ENCODE data around the gene AIFM2.
"Not testable (repeated sequence)": the region's sequence is repeated elsewhere in the genome, so short reads cannot be mapped to it uniquely, and the experiment has no call there.

Gene AIFM2

DNA sequence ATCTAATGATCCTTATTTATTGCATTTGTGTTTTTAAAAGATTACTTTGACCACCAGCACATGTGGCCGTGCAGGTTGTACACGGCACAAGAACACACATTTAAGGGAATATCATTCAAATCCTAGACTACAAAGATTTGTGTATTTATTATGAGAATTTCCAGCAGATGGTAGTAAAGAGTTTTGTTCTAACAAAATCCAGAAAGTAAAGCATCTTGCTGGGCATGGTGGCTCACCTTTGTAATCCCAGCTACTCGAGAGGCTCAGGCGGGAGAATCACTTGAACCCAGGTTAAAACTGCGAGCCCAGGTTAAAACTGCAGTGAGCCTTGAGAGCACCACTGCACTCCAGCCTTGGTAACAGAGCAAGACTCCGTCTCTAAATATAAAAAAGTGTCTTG, 48.4 kb downstream of the AIFM2 start:
- TF ChIP-seq EZH2phosphoT487 (IDR thresholded peaks at IDR 0.05; ENCODE audit: low read depth) = no peak
- TF ChIP-seq, protein P1, sequence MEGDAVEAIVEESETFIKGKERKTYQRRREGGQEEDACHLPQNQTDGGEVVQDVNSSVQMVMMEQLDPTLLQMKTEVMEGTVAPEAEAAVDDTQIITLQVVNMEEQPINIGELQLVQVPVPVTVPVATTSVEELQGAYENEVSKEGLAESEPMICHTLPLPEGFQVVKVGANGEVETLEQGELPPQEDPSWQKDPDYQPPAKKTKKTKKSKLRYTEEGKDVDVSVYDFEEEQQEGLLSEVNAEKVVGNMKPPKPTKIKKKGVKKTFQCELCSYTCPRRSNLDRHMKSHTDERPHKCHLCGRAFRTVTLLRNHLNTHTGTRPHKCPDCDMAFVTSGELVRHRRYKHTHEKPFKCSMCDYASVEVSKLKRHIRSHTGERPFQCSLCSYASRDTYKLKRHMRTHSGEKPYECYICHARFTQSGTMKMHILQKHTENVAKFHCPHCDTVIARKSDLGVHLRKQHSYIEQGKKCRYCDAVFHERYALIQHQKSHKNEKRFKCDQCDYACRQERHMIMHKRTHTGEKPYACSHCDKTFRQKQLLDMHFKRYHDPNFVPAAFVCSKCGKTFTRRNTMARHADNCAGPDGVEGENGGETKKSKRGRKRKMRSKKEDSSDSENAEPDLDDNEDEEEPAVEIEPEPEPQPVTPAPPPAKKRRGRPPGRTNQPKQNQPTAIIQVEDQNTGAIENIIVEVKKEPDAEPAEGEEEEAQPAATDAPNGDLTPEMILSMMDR (IDR thresholded peaks at IDR 0.05; ENCODE audit: low read depth, low read length) = 0 out of 2 replicates have a peak, but pooled peaks have one; percentile 17
- Histone ChIP-seq H3K9me3 (ENCODE audit: insufficient read depth, low read length) (no peaks in the 10 kb centered on the region), H3K27ac (ENCODE audit: low read length) (no peak overlapping the region), H4K20me1 (ENCODE audit: insufficient read depth, low read length) (no peaks in the 10 kb centered on the region), H2AFZ (ENCODE audit: low read depth, low read length) (no peak overlapping the region), H3K27me3 (ENCODE audit: low read depth, low read length) (peaks cover 7% of the 10 kb centered on the region; the same call in 1 of the 2 replicates), H3K9ac (ENCODE audit: low read length) (no peak overlapping the region), H3K36me3 (replicated peaks; ENCODE audit: low read depth, low read length) (no peaks in the 10 kb centered on the region), H3K4me3 (ENCODE audit: low read length) (no peak overlapping the region), H3K4me2 (ENCODE audit: low read length) (no peak overlapping the region), H3K4me1 (ENCODE audit: low read length) (no peaks in the 10 kb centered on the region), H3K79me2 (ENCODE audit: low read length) (no peaks in the 10 kb centered on the region)

DNA sequence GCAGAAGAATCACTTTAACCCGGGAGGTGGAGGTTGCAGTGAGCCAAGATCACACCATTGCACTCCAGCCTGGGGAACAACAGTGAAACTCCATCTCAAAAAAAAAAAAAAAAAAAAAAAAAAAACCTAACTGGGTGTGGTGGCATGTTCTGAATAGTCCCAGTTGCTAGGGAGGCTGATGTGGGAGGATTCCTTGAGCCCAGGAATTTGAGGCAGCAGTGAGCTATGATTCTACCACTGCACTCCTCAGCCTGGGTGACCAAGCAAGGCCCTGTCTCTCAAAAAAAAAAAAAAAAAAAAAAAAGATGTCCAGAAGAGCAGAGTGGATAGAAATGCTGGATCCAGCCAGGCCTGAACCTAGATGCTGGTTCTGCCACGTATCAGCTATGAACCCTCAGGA, 51.8 kb downstream of the AIFM2 start:
- H3K79me2 ChIP-seq (ENCODE audit: low read length); H3K4me1 ChIP-seq (ENCODE audit: low read length); H3K9me3 ChIP-seq (ENCODE audit: insufficient read depth, low read length); H3K36me3 ChIP-seq (replicated peaks; ENCODE audit: low read depth, low read length); H3K27me3 ChIP-seq (ENCODE audit: low read depth, low read length); H3K4me2 ChIP-seq (ENCODE audit: low read length); H2AFZ ChIP-seq (ENCODE audit: low read depth, low read length); H3K27ac ChIP-seq (ENCODE audit: low read length); H4K20me1 ChIP-seq (ENCODE audit: insufficient read depth, low read length); H3K4me3 ChIP-seq (ENCODE audit: low read length); H3K9ac ChIP-seq (ENCODE audit: low read length): not testable (repeated sequence)

DNA sequence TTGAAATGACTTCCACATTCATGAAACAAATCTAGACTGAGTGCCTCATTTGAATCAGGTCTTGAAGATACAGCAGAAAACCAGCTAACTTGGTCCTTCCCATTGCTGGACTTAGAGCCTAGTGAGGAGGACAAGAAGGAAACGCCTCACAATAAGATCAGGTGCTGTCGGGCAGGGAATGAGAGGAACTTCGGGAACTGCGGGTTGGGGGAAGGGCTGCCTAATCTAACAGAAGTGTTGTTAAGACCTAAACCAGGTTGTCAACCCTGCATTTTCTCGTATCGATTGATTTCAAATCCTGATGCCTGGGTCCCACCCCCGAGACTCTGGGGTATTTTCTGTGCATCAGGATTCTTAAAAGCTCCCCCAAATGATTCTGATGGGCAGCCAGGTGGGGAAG, 53.7 kb downstream of the AIFM2 start:
- H3K27me3 ChIP-seq (ENCODE audit: low read depth, low read length) = peaks cover 5% of the 10 kb centered on the region; the same call in 1 of the 2 replicates
- no peaks in the 10 kb centered on the region for H3K9me3 ChIP-seq (ENCODE audit: insufficient read depth, low read length)
- no peaks in the 10 kb centered on the region for H3K4me1 ChIP-seq (ENCODE audit: low read length)
- H3K4me2 ChIP-seq (ENCODE audit: low read length) = no peak overlapping the region
- H3K4me3 ChIP-seq (ENCODE audit: low read length) = no peak overlapping the region
- H3K9ac ChIP-seq (ENCODE audit: low read length) = no peak overlapping the region
- H3K27ac ChIP-seq (ENCODE audit: low read length) = no peak overlapping the region
- TF ChIP-seq, protein P1 (IDR thresholded peaks at IDR 0.05; ENCODE audit: low read depth, low read length) = no peak
- no peak for TF ChIP-seq EZH2phosphoT487 (IDR thresholded peaks at IDR 0.05; ENCODE audit: low read depth)
- no peaks in the 10 kb centered on the region for H3K36me3 ChIP-seq (replicated peaks; ENCODE audit: low read depth, low read length)
- no peaks in the 10 kb centered on the region for H3K79me2 ChIP-seq (ENCODE audit: low read length)
- no peak overlapping the region for H2AFZ ChIP-seq (ENCODE audit: low read depth, low read length)
- no peaks in the 10 kb centered on the region for H4K20me1 ChIP-seq (ENCODE audit: insufficient read depth, low read length)

DNA sequence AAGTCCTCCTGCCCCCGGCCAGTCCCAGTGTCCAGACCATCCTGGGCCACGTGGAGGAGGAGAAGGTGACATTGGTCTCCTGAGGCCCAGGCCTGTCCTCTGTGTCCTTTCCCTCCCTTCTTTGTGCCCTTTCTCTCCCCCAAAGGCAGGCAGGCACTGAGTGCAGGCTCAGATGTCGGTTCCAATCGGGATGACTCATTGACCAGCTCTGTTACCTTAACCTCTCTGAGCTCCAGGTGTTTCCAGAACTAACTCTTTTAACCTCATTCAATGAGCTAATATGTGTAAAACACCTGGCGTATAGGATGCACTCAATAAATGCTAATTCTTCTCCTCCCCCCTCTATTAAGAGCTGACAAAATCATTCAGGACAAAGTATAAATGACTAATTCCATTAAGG, 54.3 kb downstream of the AIFM2 start:
- no peaks in the 10 kb centered on the region for H3K27me3 ChIP-seq (ENCODE audit: low read depth, low read length)
- no peak for TF ChIP-seq EZH2phosphoT487 (IDR thresholded peaks at IDR 0.05; ENCODE audit: low read depth)
- TF ChIP-seq, protein P1 (IDR thresholded peaks at IDR 0.05; ENCODE audit: low read depth, low read length) = no peak
- H3K36me3 ChIP-seq (replicated peaks; ENCODE audit: low read depth, low read length) = no peaks in the 10 kb centered on the region
- no peak overlapping the region for H3K4me3 ChIP-seq (ENCODE audit: low read length)
- H3K9me3 ChIP-seq (ENCODE audit: insufficient read depth, low read length) = no peaks in the 10 kb centered on the region
- no peaks in the 10 kb centered on the region for H3K4me1 ChIP-seq (ENCODE audit: low read length)
- H3K27ac ChIP-seq (ENCODE audit: low read length) = no peak overlapping the region
- H4K20me1 ChIP-seq (ENCODE audit: insufficient read depth, low read length) = no peaks in the 10 kb centered on the region
- H3K4me2 ChIP-seq (ENCODE audit: low read length) = no peak overlapping the region
- no peak overlapping the region for H2AFZ ChIP-seq (ENCODE audit: low read depth, low read length)
- no peak overlapping the region for H3K9ac ChIP-seq (ENCODE audit: low read length)
- no peaks in the 10 kb centered on the region for H3K79me2 ChIP-seq (ENCODE audit: low read length)

DNA sequence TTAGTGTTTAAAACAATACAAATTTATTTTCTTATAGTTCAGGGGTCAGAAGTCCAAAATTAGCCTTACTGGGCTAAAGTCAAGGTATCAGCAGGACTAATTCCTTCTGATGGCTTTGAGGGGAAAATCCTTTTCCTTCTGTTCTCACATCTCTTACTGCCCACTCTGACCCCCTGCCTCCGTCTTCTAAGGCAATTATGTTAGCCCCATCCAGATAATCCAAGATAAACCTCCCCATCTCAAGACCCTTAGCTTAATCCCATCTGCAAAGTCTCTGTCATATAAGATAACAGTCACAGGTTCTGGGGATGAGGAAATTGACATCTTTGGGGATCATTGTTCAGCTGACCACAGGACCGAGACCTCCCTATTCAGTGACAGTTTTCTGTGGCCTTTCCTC, 57.7 kb downstream of the AIFM2 start:
- H3K4me3 ChIP-seq (ENCODE audit: low read length) = no peak overlapping the region
- no peak overlapping the region for H2AFZ ChIP-seq (ENCODE audit: low read depth, low read length)
- no peaks in the 10 kb centered on the region for H3K9me3 ChIP-seq (ENCODE audit: insufficient read depth, low read length)
- no peaks in the 10 kb centered on the region for H3K36me3 ChIP-seq (replicated peaks; ENCODE audit: low read depth, low read length)
- no peak for TF ChIP-seq EZH2phosphoT487 (IDR thresholded peaks at IDR 0.05; ENCODE audit: low read depth)
- TF ChIP-seq, protein P1 (IDR thresholded peaks at IDR 0.05; ENCODE audit: low read depth, low read length) = no peak
- H3K4me2 ChIP-seq (ENCODE audit: low read length) = no peak overlapping the region
- H4K20me1 ChIP-seq (ENCODE audit: insufficient read depth, low read length) = no peaks in the 10 kb centered on the region
- H3K9ac ChIP-seq (ENCODE audit: low read length) = no peak overlapping the region
- H3K79me2 ChIP-seq (ENCODE audit: low read length) = no peaks in the 10 kb centered on the region
- no peaks in the 10 kb centered on the region for H3K4me1 ChIP-seq (ENCODE audit: low read length)
- H3K27me3 ChIP-seq (ENCODE audit: low read depth, low read length) = no peaks in the 10 kb centered on the region
- H3K27ac ChIP-seq (ENCODE audit: low read length) = no peak overlapping the region
